Measurements from ENCODE around the gene ROGDI. TPM values are rescaled to one million over a fixed set of nuclear protein-coding genes. Genes with fewer than 3 reads are reported as not detected.

The ROGDI gene
- total RNA-seq (12.0 and 14.7 TPM in 2 replicates), polyA plus RNA-seq (36.9 TPM in 2 replicates), polyA minus RNA-seq (10.4 and 10.7 TPM in 2 replicates), Bru-seq, nascent RNA (percentile 32 among the genes with signal in this experiment), BruChase-seq, experiment 1, labeled RNA remaining after a 6-hour chase (percentile 45 among the genes with signal in this experiment), BruChase-seq, experiment 2, labeled RNA remaining after a 2-hour chase (percentile 46 among the genes with signal in this experiment)
- 15.9 and 20.8 TPM in 2 replicates for polyA plus RNA-seq (2011; cell fraction: cytosol; rRNA removed)
- 39.4 and 43.2 TPM in 2 replicates for polyA plus RNA-seq (2011; cell fraction: nucleus; rRNA removed)
- polyA plus RNA-seq (2012) = 16.1 and 22.8 TPM in 2 replicates
- polyA minus RNA-seq (2011; cell fraction: cytosol; rRNA and poly(A)+ RNA removed) = 7.4 TPM
- 3.6 and 12.3 TPM in 2 replicates for polyA minus RNA-seq (2011; cell fraction: nucleus; rRNA and poly(A)+ RNA removed)
- long read RNA-seq, transcript ROGDI-201 (11 exons, 1,735 nt) = major isoform, 44 of 62 reads
- long read RNA-seq, partial matches to known transcripts = 2 of 62 reads
- long read RNA-seq, other reads (novel, unspliced or antisense) = 15 of 62 reads

- dilution Hi-C loops (cut with MboI; ENCODE audit: extremely low pct_ligation_motif_present, low sequenced_read_pairs) = no loop called here
- TF ChIP-seq, protein P1, sequence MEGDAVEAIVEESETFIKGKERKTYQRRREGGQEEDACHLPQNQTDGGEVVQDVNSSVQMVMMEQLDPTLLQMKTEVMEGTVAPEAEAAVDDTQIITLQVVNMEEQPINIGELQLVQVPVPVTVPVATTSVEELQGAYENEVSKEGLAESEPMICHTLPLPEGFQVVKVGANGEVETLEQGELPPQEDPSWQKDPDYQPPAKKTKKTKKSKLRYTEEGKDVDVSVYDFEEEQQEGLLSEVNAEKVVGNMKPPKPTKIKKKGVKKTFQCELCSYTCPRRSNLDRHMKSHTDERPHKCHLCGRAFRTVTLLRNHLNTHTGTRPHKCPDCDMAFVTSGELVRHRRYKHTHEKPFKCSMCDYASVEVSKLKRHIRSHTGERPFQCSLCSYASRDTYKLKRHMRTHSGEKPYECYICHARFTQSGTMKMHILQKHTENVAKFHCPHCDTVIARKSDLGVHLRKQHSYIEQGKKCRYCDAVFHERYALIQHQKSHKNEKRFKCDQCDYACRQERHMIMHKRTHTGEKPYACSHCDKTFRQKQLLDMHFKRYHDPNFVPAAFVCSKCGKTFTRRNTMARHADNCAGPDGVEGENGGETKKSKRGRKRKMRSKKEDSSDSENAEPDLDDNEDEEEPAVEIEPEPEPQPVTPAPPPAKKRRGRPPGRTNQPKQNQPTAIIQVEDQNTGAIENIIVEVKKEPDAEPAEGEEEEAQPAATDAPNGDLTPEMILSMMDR (IDR thresholded peaks at IDR 0.05; ENCODE audit: extremely low read depth in 1 of 2, insufficient read depth in 1 of 2, low read depth in 1 of 2, low read length in 2 of 2) = no peak
- TF ChIP-seq JUN (IDR thresholded peaks at IDR 0.05; ENCODE audit: borderline replicate concordance, insufficient read depth, insufficient read length, low read depth) = no peak
- no peak for TF ChIP-seq FOS (IDR thresholded peaks at IDR 0.05; ENCODE audit: borderline replicate concordance, insufficient read depth, low read length)
- no peak for TF ChIP-seq MYC (IDR thresholded peaks at IDR 0.05; ENCODE audit: low read depth, low read length)
- TF ChIP-seq POLR2A (IDR thresholded peaks at IDR 0.05; ENCODE audit: low read depth, low read length) = no peak
- TF ChIP-seq EZH2 (IDR thresholded peaks at IDR 0.05; ENCODE audit: borderline replicate concordance, low read depth, low read length, severe bottlenecking) = no peak
- no peak for TF ChIP-seq GATA2 (IDR thresholded peaks at IDR 0.05; ENCODE audit: insufficient read depth, insufficient read length, low read depth, low read length)
- no peak for TF ChIP-seq MAX (IDR thresholded peaks at IDR 0.05; ENCODE audit: insufficient read depth, insufficient read length)
- no peak for TF ChIP-seq POLR2AphosphoS5 (IDR thresholded peaks at IDR 0.05; ENCODE audit: insufficient read depth, low read depth, low read length)
- Histone ChIP-seq H4K20me1 (replicated peaks; ENCODE audit: control insufficient read depth, extremely low read depth, insufficient read depth, low read length) (no peaks in the 10 kb centered on the region), H3K27me3 (ENCODE audit: control insufficient read depth in 2 of 2, insufficient read depth in 2 of 2, low read length in 2 of 2) (no peaks in the 10 kb centered on the region), H3K9me3 (replicated peaks; ENCODE audit: control insufficient read depth, insufficient read depth, low read length) (no peaks in the 10 kb centered on the region), H2AFZ (ENCODE audit: low read depth, low read length) (peak within 1 kb of the TSS; percentile 96), H3K4me2 (ENCODE audit: insufficient read depth, low read length) (peak within 1 kb of the TSS; percentile 74), H3K27ac (ENCODE audit: insufficient read depth, low read depth, low read length) (no peak within 1 kb of the TSS), H3K4me1 (ENCODE audit: control insufficient read depth, extremely low read depth, insufficient read depth, low read length) (peaks cover 7% of the 10 kb centered on the region), H3K36me3 (ENCODE audit: control insufficient read depth in 2 of 2, extremely low read depth in 1 of 2, insufficient read depth in 2 of 2, low read length in 2 of 2) (peaks cover 2 to 7% of the 10 kb centered on the region in 2 experiments), H3K9me1 (replicated peaks; ENCODE audit: control insufficient read depth, extremely low read depth, insufficient read depth, low read length) (no peaks in the 10 kb centered on the region), H3K4me3 (replicated peaks in 1 of 3; ENCODE audit: insufficient read depth in 1 of 3, low read depth in 1 of 3, low read length in 3 of 3) (peak within 1 kb of the TSS; percentile 59 to 76 (median 75)), H3K79me2 (ENCODE audit: control insufficient read depth, insufficient read depth, low read length) (no peaks in the 10 kb centered on the region), H3K9ac (replicated peaks; ENCODE audit: extremely low read depth, insufficient read depth, low read length) (peak within 1 kb of the TSS; percentile 44)
- intact Hi-C loops (cut with micrococcal nuclease) = loop anchor here (1.0 to 2.0 kb wide), 3 partner anchors 34 to 155 kb away; partner anchors contain the start of genes ANKS3 and DNAAF8
- CTCF ChIA-PET = interaction anchor here (1.0 kb wide), 2 partner anchors 34 to 154 kb away, joined by 3 read pairs; no protein-coding TSS in a partner anchor
- no peak for FAIRE-seq
- no TSS peak for BruUV-seq (replicated peaks)
- POLR2A ChIA-PET = interaction anchor here (1.1 to 1.2 kb wide), 2 partner anchors 18 to 34 kb away, joined by 3 read pairs; no protein-coding TSS in a partner anchor
- peak; percentile 46 for DNase-seq (ENCODE audit: low read depth, low spot score)
Measured at GRCh38 chr16:4801962-4802658, at the start of gene ROGDI. Gene ROGDI (minus strand): TSS chr16:4802633. CDS start chr16:4802571, 62 bp downstream.
